ENCODE measurements around the gene FBN1. TPM values are rescaled to one million over a fixed set of nuclear protein-coding genes. Genes with fewer than 3 reads are reported as not detected.

Gene FBN1
- total and polyA plus RNA-seq, 2 experiments from 2014 or later, result 1.9 to 3.8 TPM

DNA sequence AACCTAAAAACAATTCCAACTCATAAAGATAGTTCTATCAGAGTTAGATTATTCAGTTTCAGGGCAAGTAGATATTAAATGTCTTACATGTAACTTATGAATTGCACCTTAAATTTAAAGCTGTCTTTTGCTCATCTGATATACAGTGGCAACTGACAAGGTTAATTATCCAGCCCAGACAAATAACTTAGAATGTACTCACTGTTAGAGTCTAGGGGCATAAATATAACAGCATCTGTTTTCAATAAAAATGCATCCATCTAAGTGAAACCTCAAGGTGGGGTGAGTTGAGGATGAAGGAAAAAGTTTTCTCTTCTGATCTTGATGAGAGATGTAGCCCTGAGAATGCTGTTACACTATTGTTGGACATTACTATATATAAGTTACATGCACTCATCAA, 112.6 kb downstream of the FBN1 start:
- no peaks in the 10 kb centered on the region for H3K9me2 ChIP-seq (ENCODE audit: insufficient read depth)
- no peaks in the 10 kb centered on the region for H3F3A ChIP-seq (replicated peaks; ENCODE audit: low read depth)
- H3K79me2 ChIP-seq (replicated peaks; ENCODE audit: insufficient read depth), result no peaks in the 10 kb centered on the region
- no peak overlapping the region for H3K27ac Mint-ChIP-seq
- DNase-seq (ENCODE audit: low spot score), result no peak
- H3K4me2 ChIP-seq, result no peak overlapping the region
- no peaks in the 10 kb centered on the region for H3K36me3 Mint-ChIP-seq (ENCODE audit: low read depth)
- no peaks in the 10 kb centered on the region for H3K9me3 Mint-ChIP-seq
- no peak overlapping the region for H2AFZ ChIP-seq
- no peak overlapping the region for H3K27ac ChIP-seq (ENCODE audit: low read depth)
- H3K4me1 Mint-ChIP-seq, result no peaks in the 10 kb centered on the region
- no peaks in the 10 kb centered on the region for H3K27me3 ChIP-seq (ENCODE audit: insufficient read depth)
- no peaks in the 10 kb centered on the region for H4K20me1 ChIP-seq (replicated peaks; ENCODE audit: insufficient read depth)
- no peaks in the 10 kb centered on the region for H3K4me1 ChIP-seq (ENCODE audit: insufficient read depth)
- H3K36me3 ChIP-seq (ENCODE audit: insufficient read depth), result no peaks in the 10 kb centered on the region
- H3K4me3 Mint-ChIP-seq, result no peak overlapping the region
- TF ChIP-seq JUNB (IDR thresholded peaks at IDR 0.05; ENCODE audit: unreplicated experiment), result no peak
- no peak for TF ChIP-seq STAT1 (IDR thresholded peaks at IDR 0.05; ENCODE audit: unreplicated experiment)
- no peak for TF ChIP-seq CREB1 (CRISPR knock-in tag; IDR thresholded peaks at IDR 0.05; ENCODE audit: low read depth)
- TF ChIP-seq ZNF114 (CRISPR knock-in tag; IDR thresholded peaks at IDR 0.05), result no peak
- no peak for TF ChIP-seq EZH2 (IDR thresholded peaks at IDR 0.05; ENCODE audit: low read depth, unreplicated experiment)
- ATAC-seq, result no peak
- no peaks in the 10 kb centered on the region for H3K27me3 Mint-ChIP-seq (ENCODE audit: insufficient read depth, low read depth, poor library complexity)
- no peak overlapping the region for H3K4me3 ChIP-seq

DNA sequence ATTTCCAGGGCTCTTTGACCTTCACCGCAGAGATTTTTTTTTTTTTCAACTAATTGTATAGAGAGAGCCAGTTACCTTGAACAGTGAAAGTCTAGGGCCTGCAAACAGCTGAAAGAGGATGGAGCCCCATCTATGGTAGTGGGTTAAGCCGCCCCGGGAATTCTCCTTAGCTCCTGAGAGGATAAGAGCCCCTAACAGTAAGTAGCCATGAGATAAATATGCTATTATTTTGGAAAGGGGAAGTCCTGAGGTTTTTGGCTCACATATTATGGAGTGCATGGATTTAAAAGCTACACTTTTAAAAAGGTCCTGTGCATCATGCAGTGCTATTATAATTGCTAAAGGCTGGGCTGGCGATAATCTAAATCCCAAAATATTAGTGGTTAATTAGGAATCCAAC, 115.0 kb downstream of the FBN1 start:
- Histone ChIP-seq H3K4me3 (no peak overlapping the region), H3K79me2 (replicated peaks; ENCODE audit: insufficient read depth) (no peaks in the 10 kb centered on the region), H3K27ac (ENCODE audit: low read depth) (no peak overlapping the region), H4K20me1 (replicated peaks; ENCODE audit: insufficient read depth) (no peaks in the 10 kb centered on the region), H3K4me1 (ENCODE audit: insufficient read depth) (no peaks in the 10 kb centered on the region), H3K4me2 (no peak overlapping the region), H2AFZ (no peak overlapping the region), H3K36me3 (ENCODE audit: insufficient read depth) (no peaks in the 10 kb centered on the region), H3K9me2 (ENCODE audit: insufficient read depth) (no peaks in the 10 kb centered on the region), H3K27me3 (ENCODE audit: insufficient read depth) (no peaks in the 10 kb centered on the region), H3F3A (replicated peaks; ENCODE audit: low read depth) (no peaks in the 10 kb centered on the region)
- Mint-ChIP-seq H3K27me3 (ENCODE audit: insufficient read depth, low read depth, poor library complexity) (no peaks in the 10 kb centered on the region), H3K4me1 (no peaks in the 10 kb centered on the region), H3K27ac (no peak overlapping the region), H3K9me3 (no peaks in the 10 kb centered on the region), H3K36me3 (ENCODE audit: low read depth) (no peaks in the 10 kb centered on the region), H3K4me3 (no peak overlapping the region)
- ATAC-seq (no peak), DNase-seq (ENCODE audit: low spot score) (no peak)
- TF ChIP-seq JUNB (IDR thresholded peaks at IDR 0.05; ENCODE audit: unreplicated experiment), result no peak
- no peak for TF ChIP-seq ZNF331 (CRISPR knock-in tag; IDR thresholded peaks at IDR 0.05; ENCODE audit: low read depth)
- TF ChIP-seq, protein P1, sequence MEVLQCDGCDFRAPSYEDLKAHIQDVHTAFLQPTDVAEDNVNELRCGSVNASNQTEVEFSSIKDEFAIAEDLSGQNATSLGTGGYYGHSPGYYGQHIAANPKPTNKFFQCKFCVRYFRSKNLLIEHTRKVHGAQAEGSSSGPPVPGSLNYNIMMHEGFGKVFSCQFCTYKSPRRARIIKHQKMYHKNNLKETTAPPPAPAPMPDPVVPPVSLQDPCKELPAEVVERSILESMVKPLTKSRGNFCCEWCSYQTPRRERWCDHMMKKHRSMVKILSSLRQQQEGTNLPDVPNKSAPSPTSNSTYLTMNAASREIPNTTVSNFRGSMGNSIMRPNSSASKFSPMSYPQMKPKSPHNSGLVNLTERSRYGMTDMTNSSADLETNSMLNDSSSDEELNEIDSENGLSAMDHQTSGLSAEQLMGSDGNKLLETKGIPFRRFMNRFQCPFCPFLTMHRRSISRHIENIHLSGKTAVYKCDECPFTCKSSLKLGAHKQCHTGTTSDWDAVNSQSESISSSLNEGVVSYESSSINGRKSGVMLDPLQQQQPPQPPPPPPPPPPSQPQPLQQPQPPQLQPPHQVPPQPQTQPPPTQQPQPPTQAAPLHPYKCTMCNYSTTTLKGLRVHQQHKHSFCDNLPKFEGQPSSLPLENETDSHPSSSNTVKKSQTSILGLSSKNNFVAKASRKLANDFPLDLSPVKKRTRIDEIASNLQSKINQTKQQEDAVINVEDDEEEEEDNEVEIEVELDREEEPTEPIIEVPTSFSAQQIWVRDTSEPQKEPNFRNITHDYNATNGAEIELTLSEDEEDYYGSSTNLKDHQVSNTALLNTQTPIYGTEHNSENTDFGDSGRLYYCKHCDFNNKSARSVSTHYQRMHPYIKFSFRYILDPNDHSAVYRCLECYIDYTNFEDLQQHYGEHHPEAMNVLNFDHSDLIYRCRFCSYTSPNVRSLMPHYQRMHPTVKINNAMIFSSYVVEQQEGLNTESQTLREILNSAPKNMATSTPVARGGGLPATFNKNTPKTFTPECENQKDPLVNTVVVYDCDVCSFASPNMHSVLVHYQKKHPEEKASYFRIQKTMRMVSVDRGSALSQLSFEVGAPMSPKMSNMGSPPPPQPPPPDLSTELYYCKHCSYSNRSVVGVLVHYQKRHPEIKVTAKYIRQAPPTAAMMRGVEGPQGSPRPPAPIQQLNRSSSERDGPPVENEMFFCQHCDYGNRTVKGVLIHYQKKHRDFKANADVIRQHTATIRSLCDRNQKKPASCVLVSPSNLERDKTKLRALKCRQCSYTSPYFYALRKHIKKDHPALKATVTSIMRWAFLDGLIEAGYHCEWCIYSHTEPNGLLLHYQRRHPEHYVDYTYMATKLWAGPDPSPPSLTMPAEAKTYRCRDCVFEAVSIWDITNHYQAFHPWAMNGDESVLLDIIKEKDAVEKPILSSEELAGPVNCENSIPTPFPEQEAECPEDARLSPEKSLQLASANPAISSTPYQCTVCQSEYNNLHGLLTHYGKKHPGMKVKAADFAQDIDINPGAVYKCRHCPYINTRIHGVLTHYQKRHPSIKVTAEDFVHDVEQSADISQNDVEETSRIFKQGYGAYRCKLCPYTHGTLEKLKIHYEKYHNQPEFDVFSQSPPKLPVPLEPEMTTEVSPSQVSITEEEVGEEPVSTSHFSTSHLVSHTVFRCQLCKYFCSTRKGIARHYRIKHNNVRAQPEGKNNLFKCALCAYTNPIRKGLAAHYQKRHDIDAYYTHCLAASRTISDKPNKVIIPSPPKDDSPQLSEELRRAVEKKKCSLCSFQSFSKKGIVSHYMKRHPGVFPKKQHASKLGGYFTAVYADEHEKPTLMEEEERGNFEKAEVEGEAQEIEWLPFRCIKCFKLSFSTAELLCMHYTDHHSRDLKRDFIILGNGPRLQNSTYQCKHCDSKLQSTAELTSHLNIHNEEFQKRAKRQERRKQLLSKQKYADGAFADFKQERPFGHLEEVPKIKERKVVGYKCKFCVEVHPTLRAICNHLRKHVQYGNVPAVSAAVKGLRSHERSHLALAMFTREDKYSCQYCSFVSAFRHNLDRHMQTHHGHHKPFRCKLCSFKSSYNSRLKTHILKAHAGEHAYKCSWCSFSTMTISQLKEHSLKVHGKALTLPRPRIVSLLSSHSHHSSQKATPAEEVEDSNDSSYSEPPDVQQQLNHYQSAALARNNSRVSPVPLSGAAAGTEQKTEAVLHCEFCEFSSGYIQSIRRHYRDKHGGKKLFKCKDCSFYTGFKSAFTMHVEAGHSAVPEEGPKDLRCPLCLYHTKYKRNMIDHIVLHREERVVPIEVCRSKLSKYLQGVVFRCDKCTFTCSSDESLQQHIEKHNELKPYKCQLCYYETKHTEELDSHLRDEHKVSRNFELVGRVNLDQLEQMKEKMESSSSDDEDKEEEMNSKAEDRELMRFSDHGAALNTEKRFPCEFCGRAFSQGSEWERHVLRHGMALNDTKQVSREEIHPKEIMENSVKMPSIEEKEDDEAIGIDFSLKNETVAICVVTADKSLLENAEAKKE (CRISPR knock-in tag; IDR thresholded peaks at IDR 0.05), result no peak
- TF ChIP-seq POLR2AphosphoS5 (IDR thresholded peaks at IDR 0.05; ENCODE audit: low read depth), result no peak
- TF ChIP-seq STAT1 (IDR thresholded peaks at IDR 0.05; ENCODE audit: unreplicated experiment), result no peak
- no peak for TF ChIP-seq EZH2 (IDR thresholded peaks at IDR 0.05; ENCODE audit: low read depth, unreplicated experiment)
- TF ChIP-seq, protein P2, sequence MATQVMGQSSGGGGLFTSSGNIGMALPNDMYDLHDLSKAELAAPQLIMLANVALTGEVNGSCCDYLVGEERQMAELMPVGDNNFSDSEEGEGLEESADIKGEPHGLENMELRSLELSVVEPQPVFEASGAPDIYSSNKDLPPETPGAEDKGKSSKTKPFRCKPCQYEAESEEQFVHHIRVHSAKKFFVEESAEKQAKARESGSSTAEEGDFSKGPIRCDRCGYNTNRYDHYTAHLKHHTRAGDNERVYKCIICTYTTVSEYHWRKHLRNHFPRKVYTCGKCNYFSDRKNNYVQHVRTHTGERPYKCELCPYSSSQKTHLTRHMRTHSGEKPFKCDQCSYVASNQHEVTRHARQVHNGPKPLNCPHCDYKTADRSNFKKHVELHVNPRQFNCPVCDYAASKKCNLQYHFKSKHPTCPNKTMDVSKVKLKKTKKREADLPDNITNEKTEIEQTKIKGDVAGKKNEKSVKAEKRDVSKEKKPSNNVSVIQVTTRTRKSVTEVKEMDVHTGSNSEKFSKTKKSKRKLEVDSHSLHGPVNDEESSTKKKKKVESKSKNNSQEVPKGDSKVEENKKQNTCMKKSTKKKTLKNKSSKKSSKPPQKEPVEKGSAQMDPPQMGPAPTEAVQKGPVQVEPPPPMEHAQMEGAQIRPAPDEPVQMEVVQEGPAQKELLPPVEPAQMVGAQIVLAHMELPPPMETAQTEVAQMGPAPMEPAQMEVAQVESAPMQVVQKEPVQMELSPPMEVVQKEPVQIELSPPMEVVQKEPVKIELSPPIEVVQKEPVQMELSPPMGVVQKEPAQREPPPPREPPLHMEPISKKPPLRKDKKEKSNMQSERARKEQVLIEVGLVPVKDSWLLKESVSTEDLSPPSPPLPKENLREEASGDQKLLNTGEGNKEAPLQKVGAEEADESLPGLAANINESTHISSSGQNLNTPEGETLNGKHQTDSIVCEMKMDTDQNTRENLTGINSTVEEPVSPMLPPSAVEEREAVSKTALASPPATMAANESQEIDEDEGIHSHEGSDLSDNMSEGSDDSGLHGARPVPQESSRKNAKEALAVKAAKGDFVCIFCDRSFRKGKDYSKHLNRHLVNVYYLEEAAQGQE (IDR thresholded peaks at IDR 0.05; ENCODE audit: unreplicated experiment), result no peak
- TF ChIP-seq CREB1 (CRISPR knock-in tag; IDR thresholded peaks at IDR 0.05; ENCODE audit: low read depth), result no peak
- no peak for TF ChIP-seq NANOG (IDR thresholded peaks at IDR 0.05; ENCODE audit: borderline replicate concordance)
- TF ChIP-seq, protein P3, sequence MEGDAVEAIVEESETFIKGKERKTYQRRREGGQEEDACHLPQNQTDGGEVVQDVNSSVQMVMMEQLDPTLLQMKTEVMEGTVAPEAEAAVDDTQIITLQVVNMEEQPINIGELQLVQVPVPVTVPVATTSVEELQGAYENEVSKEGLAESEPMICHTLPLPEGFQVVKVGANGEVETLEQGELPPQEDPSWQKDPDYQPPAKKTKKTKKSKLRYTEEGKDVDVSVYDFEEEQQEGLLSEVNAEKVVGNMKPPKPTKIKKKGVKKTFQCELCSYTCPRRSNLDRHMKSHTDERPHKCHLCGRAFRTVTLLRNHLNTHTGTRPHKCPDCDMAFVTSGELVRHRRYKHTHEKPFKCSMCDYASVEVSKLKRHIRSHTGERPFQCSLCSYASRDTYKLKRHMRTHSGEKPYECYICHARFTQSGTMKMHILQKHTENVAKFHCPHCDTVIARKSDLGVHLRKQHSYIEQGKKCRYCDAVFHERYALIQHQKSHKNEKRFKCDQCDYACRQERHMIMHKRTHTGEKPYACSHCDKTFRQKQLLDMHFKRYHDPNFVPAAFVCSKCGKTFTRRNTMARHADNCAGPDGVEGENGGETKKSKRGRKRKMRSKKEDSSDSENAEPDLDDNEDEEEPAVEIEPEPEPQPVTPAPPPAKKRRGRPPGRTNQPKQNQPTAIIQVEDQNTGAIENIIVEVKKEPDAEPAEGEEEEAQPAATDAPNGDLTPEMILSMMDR (conservative IDR thresholded peaks at IDR 0.05; ENCODE audit: low read depth in 2 of 2), result no peak
